CD4-positive, alpha-beta T cell treated with Interleukin-21 for 1 hour (primary cell): ENCODE data around the gene KY.

Experiments
- DNase-seq: peaks from one replicate; pipeline ENCODE4 v3.0.0-alpha.2; 2020

The KY gene

GRCh38 chr3:134617608-134618477, 33.0 kb downstream of the KY start:
- no peak for DNase-seq

- DNase-seq, result no peak
Measured at GRCh38 chr3:134615743-134616142, 35.1 kb downstream of the KY start.

GRCh38 chr3:134614955-134615354, 35.9 kb downstream of the KY start:
- no peak for DNase-seq

- no peak for DNase-seq
Measured at GRCh38 chr3:134613006-134613520, 37.8 kb downstream of the KY start.

GRCh38 chr3:134611516-134611915, 39.3 kb downstream of the KY start:
- DNase-seq, result no peak

- no peak for DNase-seq
Measured at GRCh38 chr3:134610432-134611385, 40.1 kb downstream of the KY start.

GRCh38 chr3:134609821-134610431, 40.9 kb downstream of the KY start:
- no peak for DNase-seq

GRCh38 chr3:134608771-134609435, 41.9 kb downstream of the KY start:
- DNase-seq, result no peak

- DNase-seq, result no peak
Measured at GRCh38 chr3:134608023-134608770, 42.6 kb downstream of the KY start.

GRCh38 chr3:134607054-134608022, 43.5 kb downstream of the KY start:
- no peak for DNase-seq

- no peak for DNase-seq
Measured at GRCh38 chr3:134606033-134607025, 44.5 kb downstream of the KY start.

- no peak for DNase-seq
Measured at GRCh38 chr3:134605556-134605955, 45.3 kb downstream of the KY start.

- DNase-seq, result no peak
Measured at GRCh38 chr3:134603956-134604355, 46.9 kb downstream of the KY start.

- no peak for DNase-seq
Measured at GRCh38 chr3:134603480-134603879, 47.3 kb downstream of the KY start.

- DNase-seq, result no peak
Measured at GRCh38 chr3:134602440-134602814, 48.4 kb downstream of the KY start.

- DNase-seq, result no peak
Measured at GRCh38 chr3:134601539-134602439, 49.0 kb downstream of the KY start.

- DNase-seq, result peak; percentile 53
Measured at GRCh38 chr3:134600685-134601463, 49.9 kb downstream of the KY start.
